Hematopoietic multipotent progenitor cell treated with erythropoietin and hydrocortisone succinate and interleukin-3 and kit ligand, for 4 days (in vitro differentiated cells): ENCODE measurements around the gene ABHD17A.

Experiments used
- DNase-seq: peaks from one replicate; pipeline ENCODE4 v3.0.0-alpha.2; 2015

Gene ABHD17A

GRCh38 chr19:1832046-1832663 lies 53.1 kb downstream of the ABHD17A start:
- DNase-seq: no peak

- DNase-seq: no peak
These were observed 54.3 kb downstream of the ABHD17A start for GRCh38 chr19:1830978-1831377.

- no peak for DNase-seq
These were observed 54.7 kb downstream of the ABHD17A start for GRCh38 chr19:1830568-1830967.

GRCh38 chr19:1829958-1830357 lies 55.3 kb downstream of the ABHD17A start:
- no peak for DNase-seq

GRCh38 chr19:1828279-1829238 lies 56.7 kb downstream of the ABHD17A start:
- peak; percentile 25 for DNase-seq

GRCh38 chr19:1827566-1828278 lies 57.6 kb downstream of the ABHD17A start:
- no peak for DNase-seq
